ENCODE measurements around the gene DCLK1. TPM values are rescaled to one million over a fixed set of nuclear protein-coding genes. Genes with fewer than 3 reads are reported as not detected.

DCLK1 gene
- total and polyA plus RNA-seq, 4 donors: 2.6 to 47.4 (median 13.9) TPM

DNA sequence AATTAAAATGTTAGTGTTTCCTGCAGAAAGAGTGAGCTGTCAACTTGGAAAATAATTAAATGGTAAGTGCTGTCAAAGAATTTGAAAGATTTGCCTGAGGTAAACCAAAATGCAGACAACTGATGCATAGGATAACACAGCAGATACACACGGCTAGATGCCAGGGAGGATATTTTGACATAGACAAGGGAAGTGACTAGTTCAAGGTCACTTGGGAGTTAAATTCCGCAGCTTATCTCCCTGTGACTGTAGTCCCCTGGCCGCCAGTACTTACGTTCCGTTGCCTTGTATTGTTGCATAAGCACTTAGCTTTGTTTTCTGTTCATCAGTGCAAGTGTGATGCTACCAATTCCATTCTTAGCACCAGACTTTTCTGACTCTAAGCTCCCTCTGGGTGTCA, 407.4 kb downstream of the DCLK1 start:
- Histone ChIP-seq H3K36me3 (ENCODE audit: control insufficient read depth in 1 of 2, insufficient read depth in 2 of 2, low read length in 1 of 2) (no peaks in the 10 kb centered on the region), H3K4me1 (ENCODE audit: control insufficient read depth in 1 of 2, insufficient read depth in 2 of 2, low read length in 2 of 2) (no peaks in the 10 kb centered on the region), H3K27ac (ENCODE audit: low read depth in 1 of 2, low read length in 2 of 2) (no peak overlapping the region), H3K27me3 (ENCODE audit: control insufficient read depth in 1 of 2, insufficient read depth in 2 of 2, low read length in 1 of 2) (no peaks in the 10 kb centered on the region), H3K4me3 (ENCODE audit: low read length in 2 of 2) (no peak overlapping the region), H3K9me3 (ENCODE audit: control insufficient read depth, low read length) (no peaks in the 10 kb centered on the region)
- WGBS, 2 donors: 22 to 23% methylated on average over 5 of the region's 5 CpGs
- ATAC-seq (ENCODE audit: low FRiP score): peak; percentile 68
- DNase-seq: no peak
- intact Hi-C loops (cut with DNase I): no loop called here

DNA sequence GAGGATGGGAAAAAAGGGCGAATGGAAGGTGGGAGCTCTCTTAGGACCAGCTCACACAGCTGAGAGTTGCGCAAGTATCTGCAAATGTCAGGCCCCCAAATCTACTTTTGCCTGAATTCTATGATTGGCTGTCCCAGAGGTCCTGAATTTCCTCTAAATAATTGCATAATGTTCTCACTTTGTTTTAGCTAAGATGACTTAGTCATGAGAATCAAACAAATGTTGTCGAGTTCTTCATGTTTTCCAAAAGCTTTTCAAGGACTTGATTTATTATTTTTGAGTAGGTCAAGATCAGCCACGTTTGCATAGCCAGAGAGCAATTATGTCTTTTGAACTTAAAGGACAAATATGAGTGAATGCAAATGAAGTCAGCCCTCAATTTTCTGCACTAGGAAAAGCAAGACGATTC, 408.1 kb downstream of the DCLK1 start:
- Histone ChIP-seq H3K4me1 (ENCODE audit: control insufficient read depth in 1 of 2, insufficient read depth in 2 of 2, low read length in 2 of 2) (no peaks in the 10 kb centered on the region), H3K27me3 (ENCODE audit: control insufficient read depth in 1 of 2, insufficient read depth in 2 of 2, low read length in 1 of 2) (no peaks in the 10 kb centered on the region), H3K9me3 (ENCODE audit: control insufficient read depth, low read length) (no peaks in the 10 kb centered on the region), H3K4me3 (ENCODE audit: low read length in 2 of 2) (no peak overlapping the region), H3K27ac (ENCODE audit: low read depth in 1 of 2, low read length in 2 of 2) (no peak overlapping the region), H3K36me3 (ENCODE audit: control insufficient read depth in 1 of 2, insufficient read depth in 2 of 2, low read length in 1 of 2) (no peaks in the 10 kb centered on the region)
- ATAC-seq (ENCODE audit: low FRiP score): peak; percentile 83
- 38 to 40% methylated on average over 5 of the region's 5 CpGs for WGBS, 2 donors
- intact Hi-C loops (cut with DNase I): no loop called here
- DNase-seq: no peak

DNA sequence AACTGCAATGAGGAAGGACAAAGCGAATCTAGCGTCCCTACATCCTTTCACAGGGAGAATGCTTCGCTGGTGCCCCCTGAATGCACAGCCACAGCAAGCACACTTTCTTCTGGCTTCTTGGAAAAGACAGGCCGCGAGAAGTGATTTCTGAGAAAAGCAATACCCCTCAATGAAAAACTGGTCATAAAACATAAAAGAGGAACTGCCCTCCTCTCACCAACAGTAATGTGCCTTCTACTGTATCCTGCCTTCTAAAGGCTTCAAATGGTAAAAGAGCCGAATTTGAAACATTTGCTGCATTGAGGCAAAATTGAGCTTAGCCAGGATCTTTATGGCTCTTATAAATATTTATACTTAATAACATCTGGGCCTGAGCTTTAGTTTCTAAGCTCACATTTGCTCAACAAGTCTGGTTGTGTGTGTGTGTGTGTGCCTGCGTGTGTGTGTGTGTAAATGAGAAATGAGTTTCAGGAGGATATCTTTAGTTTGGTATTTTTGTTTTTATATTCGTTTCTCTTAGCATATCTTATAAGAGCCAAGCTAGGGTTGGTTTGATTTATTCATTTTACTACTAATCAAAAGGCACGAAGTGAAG, 408.6 kb downstream of the DCLK1 start:
- Histone ChIP-seq H3K4me1 (ENCODE audit: control insufficient read depth in 1 of 2, insufficient read depth in 2 of 2, low read length in 2 of 2) (no peaks in the 10 kb centered on the region), H3K27me3 (ENCODE audit: control insufficient read depth in 1 of 2, insufficient read depth in 2 of 2, low read length in 1 of 2) (no peaks in the 10 kb centered on the region), H3K27ac (ENCODE audit: low read depth in 1 of 2, low read length in 2 of 2) (no peak overlapping the region), H3K4me3 (ENCODE audit: low read length in 2 of 2) (no peak overlapping the region), H3K36me3 (ENCODE audit: control insufficient read depth in 1 of 2, insufficient read depth in 2 of 2, low read length in 1 of 2) (no peaks in the 10 kb centered on the region), H3K9me3 (ENCODE audit: control insufficient read depth, low read length) (no peaks in the 10 kb centered on the region)
- DNase-seq: no peak
- peak; percentile 40 for ATAC-seq (ENCODE audit: low FRiP score)
- intact Hi-C loops (cut with DNase I): no loop called here
- 68 to 72% methylated on average over 9 of the region's 9 CpGs for WGBS, 2 donors

DNA sequence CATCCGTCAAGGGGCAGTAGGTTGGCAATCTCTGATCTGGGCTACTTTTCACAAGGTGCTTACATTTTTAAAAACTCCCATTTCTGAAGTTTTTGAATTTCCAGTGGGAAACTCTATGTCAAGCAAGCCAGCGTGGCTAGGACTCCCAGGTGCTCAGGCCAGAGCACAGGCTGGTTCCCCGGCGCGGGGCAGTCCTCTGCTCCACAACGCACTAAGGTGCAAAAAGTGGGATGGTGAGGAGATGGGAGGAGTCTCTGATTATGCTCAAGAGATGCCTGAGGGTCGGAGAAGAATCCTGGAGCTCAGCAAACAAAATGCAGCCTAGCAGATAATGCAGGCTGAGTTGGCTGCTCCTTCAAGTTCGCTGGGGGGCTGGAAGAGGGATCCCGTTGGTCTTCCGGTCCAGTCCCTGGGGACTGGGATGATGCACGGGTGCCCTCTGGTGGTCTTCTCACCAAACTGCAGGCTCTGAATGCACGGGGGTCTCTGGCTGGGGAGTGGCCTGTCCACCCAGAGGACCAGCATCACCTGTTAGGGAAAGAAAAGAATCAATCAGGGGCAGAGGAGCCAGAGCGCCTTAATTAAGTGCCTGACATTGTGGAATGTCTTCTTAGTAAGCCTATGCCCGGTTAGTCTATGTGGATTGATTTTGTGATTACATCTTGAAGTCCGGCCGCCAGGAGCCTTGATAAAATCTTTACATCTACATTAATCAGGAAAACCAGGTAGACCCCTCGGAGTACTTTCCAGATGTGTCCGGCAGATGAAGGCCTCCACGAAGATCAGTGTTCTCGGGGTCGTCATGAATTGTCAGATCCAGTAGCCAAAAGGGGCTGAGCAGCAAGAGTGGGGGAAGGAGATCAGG, 410.3 kb downstream of the DCLK1 start:
- Histone ChIP-seq H3K36me3 (ENCODE audit: control insufficient read depth in 1 of 2, insufficient read depth in 2 of 2, low read length in 1 of 2) (no peaks in the 10 kb centered on the region), H3K27ac (ENCODE audit: low read depth in 1 of 2, low read length in 2 of 2) (no peak overlapping the region), H3K9me3 (ENCODE audit: control insufficient read depth, low read length) (no peaks in the 10 kb centered on the region), H3K4me3 (ENCODE audit: low read length in 2 of 2) (no peak overlapping the region), H3K4me1 (ENCODE audit: control insufficient read depth in 1 of 2, insufficient read depth in 2 of 2, low read length in 2 of 2) (no peaks in the 10 kb centered on the region), H3K27me3 (ENCODE audit: control insufficient read depth in 1 of 2, insufficient read depth in 2 of 2, low read length in 1 of 2) (no peaks in the 10 kb centered on the region)
- intact Hi-C loops (cut with DNase I): no loop called here
- DNase-seq (no peak), ATAC-seq (ENCODE audit: low FRiP score) (no peak)
- WGBS, 2 donors: 42 to 46% methylated on average over 21 of the region's 21 CpGs

DNA sequence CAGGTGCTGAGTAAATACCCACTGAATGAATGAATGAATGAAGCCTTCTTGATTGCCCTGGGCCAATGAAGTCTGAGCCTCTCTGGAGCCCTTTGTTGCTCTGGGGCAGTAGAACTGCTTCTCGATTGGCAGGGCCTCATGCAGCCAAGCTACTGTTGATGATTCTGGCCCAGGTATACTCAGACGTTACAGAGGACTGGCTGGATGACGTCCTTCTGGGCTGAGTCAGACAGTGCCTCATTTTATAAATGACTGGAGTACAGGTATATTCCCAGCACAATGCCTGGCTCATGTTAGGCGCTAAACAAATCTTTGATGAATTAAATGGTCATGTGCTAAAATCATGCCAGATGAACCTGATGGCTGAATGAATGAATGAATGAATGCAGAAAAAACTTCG, 410.9 kb downstream of the DCLK1 start:
- Histone ChIP-seq H3K4me3 (ENCODE audit: low read length in 2 of 2) (no peak overlapping the region), H3K27me3 (ENCODE audit: control insufficient read depth in 1 of 2, insufficient read depth in 2 of 2, low read length in 1 of 2) (no peaks in the 10 kb centered on the region), H3K9me3 (ENCODE audit: control insufficient read depth, low read length) (no peaks in the 10 kb centered on the region), H3K4me1 (ENCODE audit: control insufficient read depth in 1 of 2, insufficient read depth in 2 of 2, low read length in 2 of 2) (no peaks in the 10 kb centered on the region), H3K27ac (ENCODE audit: low read depth in 1 of 2, low read length in 2 of 2) (no peak overlapping the region), H3K36me3 (ENCODE audit: control insufficient read depth in 1 of 2, insufficient read depth in 2 of 2, low read length in 1 of 2) (no peaks in the 10 kb centered on the region)
- ATAC-seq (ENCODE audit: low FRiP score): no peak
- no peak for DNase-seq
- intact Hi-C loops (cut with DNase I): no loop called here
- 67 to 71% methylated on average over 5 of the region's 5 CpGs for WGBS, 2 donors

Other genes with a start within 250 kb of the DCLK1 start
- not detected for gene SOHLH2, start 83.2 kb upstream of the DCLK1 start, total RNA-seq
- under 1 TPM in 1 of 2 donors, not detected in 1; 0.63 TPM for gene SOHLH2, start 83.2 kb upstream of the DCLK1 start, polyA plus RNA-seq
- 1 to 10 TPM in 1 of 2 donors, under 1 TPM in 1; 0.55 to 1.5 TPM for gene CCDC169, start 166.4 kb upstream of the DCLK1 start, total RNA-seq
- gene CCDC169, start 166.4 kb upstream of the DCLK1 start, polyA plus RNA-seq: under 1 TPM in 1 of 2 donors, not detected in 1; 0.28 TPM
- 10 to 100 TPM; 73.5 to 74.7 TPM for gene SPART, start 215.0 kb upstream of the DCLK1 start, total RNA-seq
- 10 to 100 TPM; 46.6 to 49.8 TPM for gene SPART, start 215.0 kb upstream of the DCLK1 start, polyA plus RNA-seq

Measured in aorta (tissue), 5 donors.